Small intestine (tissue), 7 donors: ENCODE results near the gene TMEM240. TPM values are rescaled to one million over a fixed set of nuclear protein-coding genes. Genes with fewer than 3 reads are reported as not detected.
"Not testable (repeated sequence)": the region's sequence is repeated elsewhere in the genome, so short reads cannot be mapped to it uniquely, and the experiment has no call there.

Experiments
- DNase-seq, 2 donors: peaks; one replicate each; pipeline versions ENCODE4 v3.0.0 to v3.0.0-alpha.2; 2013
- FAIRE-seq: peaks from 2 replicates; lab custom pipeline; 2012; peaks lifted over from hg19 to GRCh38; lab: Jason Lieb, UNC
- H3K27ac ChIP-seq, 3 donors: one replicate each; pipeline ENCODE4 v1.5.1; 2013; ENCODE audit warnings: low read length in 2 of 3, mild to moderate bottlenecking in 2 of 3, control low read depth in 1 of 3, inconsistent platforms in 1 of 3, low read depth in 1 of 3, moderate library complexity in 1 of 3
- H3K27me3 ChIP-seq, 3 donors: one replicate each; pipeline ENCODE4 v1.6.1; 2013; ENCODE audit warnings: low read length in 3 of 3, inconsistent platforms in 1 of 3; ENCODE audit not compliant: control insufficient read depth in 3 of 3, insufficient read depth in 3 of 3
- H3K36me3 ChIP-seq, 3 donors: one replicate each; pipeline ENCODE4 v1.6.1; 2013; ENCODE audit warnings: low read length in 3 of 3, inconsistent platforms in 1 of 3, low read depth in 1 of 3, mild to moderate bottlenecking in 1 of 3, moderate library complexity in 1 of 3; ENCODE audit not compliant: control insufficient read depth in 3 of 3, insufficient read depth in 2 of 3
- H3K4me1 ChIP-seq, 3 donors: one replicate each; pipeline ENCODE4 v1.6.1; 2013; ENCODE audit warnings: low read length in 2 of 3, inconsistent platforms in 1 of 3, low read depth in 1 of 3, mild to moderate bottlenecking in 1 of 3, moderate library complexity in 1 of 3; ENCODE audit not compliant: control insufficient read depth in 3 of 3, insufficient read depth in 2 of 3
- H3K4me3 ChIP-seq, 3 donors: one replicate each; pipeline ENCODE4 v1.5.1; 2013; ENCODE audit warnings: low read length in 3 of 3, control low read depth in 1 of 3, inconsistent platforms in 1 of 3, low read depth in 1 of 3, mild to moderate bottlenecking in 1 of 3, moderate library complexity in 1 of 3
- H3K9me3 ChIP-seq, 2 donors: one replicate each; pipeline ENCODE4 v1.6.1; 2013; ENCODE audit warnings: low read depth in 1 of 2, low read length in 1 of 2; ENCODE audit not compliant: control insufficient read depth in 2 of 2, insufficient read depth in 1 of 2
- WGBS, 3 donors: extraction: QIAGEN DNeasy Blood & Tissue Kit; methylation state at CpG; one replicate each; pipeline ENCODE4 v1.1.7; 2013; 5-methylcytosine and 5-hydroxymethylcytosine counted together
- polyA plus RNA-seq, 4 donors: library from polyadenylated mRNA; stranded (reverse) in 3 of 4; unstranded in 1 of 4; fragments of 200-250 nt in 3 of 4; fragments of 120-200 nt in 1 of 4; gene quantifications; one replicate each; pipeline versions ENCODE4 v1.2.1 to v1.2.3, GENCODE V29; 2013
- donor health status: healthy with polysubstance abuse.
- donor health status: control.
- donor health status: control.
- donor health status: Bipolar disorder and iron deficiency.
- donor health status: healthy.

TMEM240 gene
- polyA plus RNA-seq, 4 donors = 1.6 to 3.7 (median 1.6) TPM; not detected in 1

- not testable (repeated sequence) for H3K9me3 ChIP-seq, H3K4me3 ChIP-seq, H3K27me3 ChIP-seq, FAIRE-seq, H3K27ac ChIP-seq, H3K4me1 ChIP-seq, DNase-seq
- 91 to 96% (median 96%) methylated on average over 11 to 19 of the region's 19 CpGs for WGBS, 3 donors
- peaks cover 6 to 64% (median 9%) of the 10 kb centered on the region in 3 donors for H3K36me3 ChIP-seq
Measured at GRCh38 chr1:1518621-1519007, 21.8 kb downstream of the TMEM240 start.

GRCh38 chr1:1517973-1518620 lies 22.3 kb downstream of the TMEM240 start:
- H3K9me3 ChIP-seq = no peaks in the 10 kb centered on the region
- DNase-seq = no peak
- FAIRE-seq = no peak
- H3K4me3 ChIP-seq = no peak overlapping the region
- no peaks in the 10 kb centered on the region for H3K27me3 ChIP-seq
- WGBS, 3 donors = 95 to 96% (median 96%) methylated on average over 20 to 28 of the region's 28 CpGs
- no peaks in the 10 kb centered on the region for H3K4me1 ChIP-seq
- peaks cover 6 to 61% (median 9%) of the 10 kb centered on the region in 3 donors for H3K36me3 ChIP-seq
- H3K27ac ChIP-seq = no peak overlapping the region

GRCh38 chr1:1516923-1517322 lies 23.5 kb downstream of the TMEM240 start:
- H3K4me3 ChIP-seq, H3K9me3 ChIP-seq, FAIRE-seq, DNase-seq, H3K27me3 ChIP-seq, H3K27ac ChIP-seq, H3K4me1 ChIP-seq: not testable (repeated sequence)
- peaks cover 6 to 54% (median 9%) of the 10 kb centered on the region in 3 donors for H3K36me3 ChIP-seq
- WGBS, 3 donors = 94 to 96% (median 96%) methylated on average over 13 to 14 of the region's 14 CpGs

GRCh38 chr1:1514376-1514775 lies 26.0 kb downstream of the TMEM240 start:
- peaks cover 6 to 36% (median 9%) of the 10 kb centered on the region in 3 donors for H3K36me3 ChIP-seq
- H3K4me1 ChIP-seq, FAIRE-seq, DNase-seq, H3K27ac ChIP-seq, H3K4me3 ChIP-seq, H3K9me3 ChIP-seq, H3K27me3 ChIP-seq: not testable (repeated sequence)
- 75 to 84% (median 80%) methylated on average over 11 to 14 of the region's 16 CpGs for WGBS, 3 donors

GRCh38 chr1:1513675-1514074 lies 26.7 kb downstream of the TMEM240 start:
- H3K27ac ChIP-seq, H3K4me3 ChIP-seq, H3K27me3 ChIP-seq, DNase-seq, H3K4me1 ChIP-seq, H3K9me3 ChIP-seq, FAIRE-seq: not testable (repeated sequence)
- H3K36me3 ChIP-seq = peaks cover 6 to 33% (median 9%) of the 10 kb centered on the region in 3 donors
- WGBS, 3 donors = 79 to 85% (median 80%) methylated on average over 4 to 17 of the region's 18 CpGs

- Histone ChIP-seq H3K36me3 (peaks cover 0 to 23% (median 2%) of the 10 kb centered on the region in 3 donors), H3K4me3 (peak overlapping the region; percentile 44 to 86 (median 86))
- WGBS, 3 donors = 0% methylated on average over 1 to 49 of the region's 52 CpGs
- H3K27me3 ChIP-seq, H3K27ac ChIP-seq, H3K9me3 ChIP-seq, FAIRE-seq, H3K4me1 ChIP-seq: not testable (repeated sequence)
- peak; percentile 1 to 15 for DNase-seq
Measured at GRCh38 chr1:1512425-1512824, 28.0 kb downstream of the TMEM240 start.

GRCh38 chr1:1511533-1512285 lies 28.7 kb downstream of the TMEM240 start, which contains the start of gene ATAD3A:
Gene ATAD3A (plus strand): TSS chr1:1512162. CDS start chr1:1512269, 107 bp downstream.
- Histone ChIP-seq H3K4me1 (peaks cover 0 to 6% (median 0%) of the 10 kb centered on the region in 3 donors), H3K9me3 (no peaks in the 10 kb centered on the region), H3K27me3 (no peaks in the 10 kb centered on the region), H3K4me3 (peak within 1 kb of the TSS; percentile 86 to 96 (median 86)), H3K27ac (peak within 1 kb of the TSS; percentile 62 to 98 (median 96)), H3K36me3 (peaks cover 0 to 20% (median 0%) of the 10 kb centered on the region in 3 donors)
- DNase-seq = peak; percentile 98 to 100
- FAIRE-seq = no peak
- 0 to 1% (median 0%) methylated on average over 71 to 99 of the region's 99 CpGs for WGBS, 3 donors

GRCh38 chr1:1510912-1511532 lies 29.4 kb downstream of the TMEM240 start:
- Histone ChIP-seq H3K9me3 (no peaks in the 10 kb centered on the region), H3K4me1 (peaks cover 0 to 6% (median 0%) of the 10 kb centered on the region in 3 donors), H3K36me3 (peaks cover 0 to 13% (median 0%) of the 10 kb centered on the region in 3 donors), H3K27me3 (no peaks in the 10 kb centered on the region), H3K27ac (peak overlapping the region; percentile 62 to 98 (median 96)), H3K4me3 (peak overlapping the region; percentile 86 to 96 (median 86))
- no peak for FAIRE-seq
- peak in 1 of 2 donors; percentile 17 for DNase-seq
- 8 to 16% (median 16%) methylated on average over 13 to 17 of the region's 17 CpGs for WGBS, 3 donors
